GM12878 (cell line): ENCODE results near the gene FGD6. TPM values are rescaled to one million over a fixed set of nuclear protein-coding genes. Genes with fewer than 3 reads are reported as not detected.

Experiments used
- CHD1 ChIP-seq: IDR thresholded peaks from 2 replicates; pipeline ENCODE4 v1.6.1; 2012; ENCODE audit warnings: low read depth, low read length, improper control_type of control experiment
- CREM ChIP-seq: IDR thresholded peaks from 2 replicates; pipeline ENCODE4 v1.6.1; 2014; ENCODE audit warnings: antibody characterized with exemption, low read depth
- FOXK2 ChIP-seq: fragments of 450-650 bp; IDR thresholded peaks from 2 replicates; pipeline ENCODE4 v1.6.1; 2017; ENCODE audit warnings: mild to moderate bottlenecking, moderate library complexity
- RELA ChIP-seq: fragments of 450-650 bp; IDR thresholded peaks from 2 replicates; pipeline ENCODE4 v1.8.0; 2014; ENCODE audit warnings: borderline replicate concordance; ENCODE audit not compliant: partially characterized antibody
- SMAD1 ChIP-seq: fragments of 450-650 bp; IDR thresholded peaks from 2 replicates; pipeline ENCODE4 v1.6.1; 2018; ENCODE audit warnings: mild to moderate bottlenecking, low read depth; ENCODE audit not compliant: partially characterized antibody
- SP1 ChIP-seq: IDR thresholded peaks from one replicate; pipeline ENCODE4 v1.6.1; 2011; ENCODE audit warnings: low read depth, low read length
- SPI1 ChIP-seq: IDR thresholded peaks from 2 replicates; pipeline ENCODE4 v1.6.1; 2011; ENCODE audit warnings: low read depth, mild to moderate bottlenecking, low read length, moderate library complexity, borderline replicate concordance; ENCODE audit not compliant: insufficient read depth
- polyA plus RNA-seq, 11 experiments: library from polyadenylated mRNA; depleted of rRNA in 4 of 11; unstranded in 6 of 11; stranded (reverse) in 5 of 11; fragments of >200 nt; fragmentation: Nextera tagmentation in 4 of 11; fragmentation: Illumina TruSeq in 1 of 11; extraction: Ambion mirVana in 4 of 11; extraction: Trizol in 1 of 11; gene quantifications; 1 replicate in 1 of 11; 2 replicates in 10 of 11; pipeline versions ENCODE4 v1.2.1 to v1.2.3, GENCODE V29; 2011 to 2016; ENCODE audit warnings: inconsistent platforms in 2 of 11, missing spikeins in 2 of 11, low read depth in 1 of 11
- total RNA-seq, 4 experiments: library from RNA; depleted of rRNA in 3 of 4; stranded (reverse); fragments of >200 nt in 3 of 4; fragmentation: Illumina TruSeq in 1 of 4; extraction: Trizol in 1 of 4; gene quantifications; 2 replicates each; pipeline versions ENCODE4 v1.2.1 to v1.2.3, GENCODE V29; 2013 to 2021
- TF ChIP-seq, protein P1 (sequence below): fragments of 450-650 bp; IDR thresholded peaks from 2 replicates; pipeline ENCODE4 v1.6.1; 2017; ENCODE audit warnings: mild to moderate bottlenecking, moderate library complexity
- TF ChIP-seq, protein P2 (sequence below): fragments of 450-650 bp; IDR thresholded peaks from 2 replicates; pipeline ENCODE4 v1.6.1; 2016; ENCODE audit warnings: mild to moderate bottlenecking
- TF ChIP-seq, protein P3 (sequence below): fragments of 450-650 bp; IDR thresholded peaks from 2 replicates; pipeline ENCODE4 v1.6.1; 2016; ENCODE audit warnings: mild to moderate bottlenecking, moderate library complexity, borderline replicate concordance

Gene FGD6
- total and polyA plus RNA-seq, 10 of the 15 experiments (the other 5 are each of a cell fraction or from before 2014, with no cell fraction given): 2.4 to 15.5 (median 8.9) TPM

DNA sequence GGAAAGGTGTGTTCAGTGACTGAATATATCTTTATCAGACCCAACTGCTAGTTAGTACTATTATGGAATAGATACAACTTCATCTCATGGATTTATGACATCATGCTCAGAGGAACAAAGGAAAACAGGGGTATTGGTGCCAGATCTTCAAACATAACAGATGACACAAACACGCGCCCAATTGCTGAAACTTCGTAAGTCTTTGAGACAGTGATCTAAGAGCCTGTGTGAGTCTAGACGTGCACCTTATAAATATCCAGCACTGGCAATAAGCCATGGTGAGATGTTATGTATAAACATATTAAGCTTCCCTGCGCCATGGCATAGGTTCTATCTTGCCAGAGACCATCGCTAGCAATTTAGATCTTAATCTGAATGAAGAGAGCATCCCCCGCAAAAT, 101.6 kb downstream of the FGD6 start (continued):
- TF ChIP-seq FOXK2 (no peak), CHD1 (no peak), SMAD1 (no peak), SP1 (no peak), SPI1 (no peak), RELA (no peak), CREM (no peak)
- TF ChIP-seq, protein P1, sequence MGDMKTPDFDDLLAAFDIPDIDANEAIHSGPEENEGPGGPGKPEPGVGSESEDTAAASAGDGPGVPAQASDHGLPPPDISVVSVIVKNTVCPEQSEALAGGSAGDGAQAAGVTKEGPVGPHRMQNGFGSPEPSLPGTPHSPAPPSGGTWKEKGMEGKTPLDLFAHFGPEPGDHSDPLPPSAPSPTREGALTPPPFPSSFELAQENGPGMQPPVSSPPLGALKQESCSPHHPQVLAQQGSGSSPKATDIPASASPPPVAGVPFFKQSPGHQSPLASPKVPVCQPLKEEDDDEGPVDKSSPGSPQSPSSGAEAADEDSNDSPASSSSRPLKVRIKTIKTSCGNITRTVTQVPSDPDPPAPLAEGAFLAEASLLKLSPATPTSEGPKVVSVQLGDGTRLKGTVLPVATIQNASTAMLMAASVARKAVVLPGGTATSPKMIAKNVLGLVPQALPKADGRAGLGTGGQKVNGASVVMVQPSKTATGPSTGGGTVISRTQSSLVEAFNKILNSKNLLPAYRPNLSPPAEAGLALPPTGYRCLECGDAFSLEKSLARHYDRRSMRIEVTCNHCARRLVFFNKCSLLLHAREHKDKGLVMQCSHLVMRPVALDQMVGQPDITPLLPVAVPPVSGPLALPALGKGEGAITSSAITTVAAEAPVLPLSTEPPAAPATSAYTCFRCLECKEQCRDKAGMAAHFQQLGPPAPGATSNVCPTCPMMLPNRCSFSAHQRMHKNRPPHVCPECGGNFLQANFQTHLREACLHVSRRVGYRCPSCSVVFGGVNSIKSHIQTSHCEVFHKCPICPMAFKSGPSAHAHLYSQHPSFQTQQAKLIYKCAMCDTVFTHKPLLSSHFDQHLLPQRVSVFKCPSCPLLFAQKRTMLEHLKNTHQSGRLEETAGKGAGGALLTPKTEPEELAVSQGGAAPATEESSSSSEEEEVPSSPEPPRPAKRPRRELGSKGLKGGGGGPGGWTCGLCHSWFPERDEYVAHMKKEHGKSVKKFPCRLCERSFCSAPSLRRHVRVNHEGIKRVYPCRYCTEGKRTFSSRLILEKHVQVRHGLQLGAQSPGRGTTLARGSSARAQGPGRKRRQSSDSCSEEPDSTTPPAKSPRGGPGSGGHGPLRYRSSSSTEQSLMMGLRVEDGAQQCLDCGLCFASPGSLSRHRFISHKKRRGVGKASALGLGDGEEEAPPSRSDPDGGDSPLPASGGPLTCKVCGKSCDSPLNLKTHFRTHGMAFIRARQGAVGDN: no peak
- TF ChIP-seq, protein P2, sequence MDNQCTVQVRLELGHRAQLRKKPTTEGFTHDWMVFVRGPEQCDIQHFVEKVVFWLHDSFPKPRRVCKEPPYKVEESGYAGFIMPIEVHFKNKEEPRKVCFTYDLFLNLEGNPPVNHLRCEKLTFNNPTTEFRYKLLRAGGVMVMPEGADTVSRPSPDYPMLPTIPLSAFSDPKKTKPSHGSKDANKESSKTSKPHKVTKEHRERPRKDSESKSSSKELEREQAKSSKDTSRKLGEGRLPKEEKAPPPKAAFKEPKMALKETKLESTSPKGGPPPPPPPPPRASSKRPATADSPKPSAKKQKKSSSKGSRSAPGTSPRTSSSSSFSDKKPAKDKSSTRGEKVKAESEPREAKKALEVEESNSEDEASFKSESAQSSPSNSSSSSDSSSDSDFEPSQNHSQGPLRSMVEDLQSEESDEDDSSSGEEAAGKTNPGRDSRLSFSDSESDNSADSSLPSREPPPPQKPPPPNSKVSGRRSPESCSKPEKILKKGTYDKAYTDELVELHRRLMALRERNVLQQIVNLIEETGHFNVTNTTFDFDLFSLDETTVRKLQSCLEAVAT: no peak
- TF ChIP-seq, protein P3, sequence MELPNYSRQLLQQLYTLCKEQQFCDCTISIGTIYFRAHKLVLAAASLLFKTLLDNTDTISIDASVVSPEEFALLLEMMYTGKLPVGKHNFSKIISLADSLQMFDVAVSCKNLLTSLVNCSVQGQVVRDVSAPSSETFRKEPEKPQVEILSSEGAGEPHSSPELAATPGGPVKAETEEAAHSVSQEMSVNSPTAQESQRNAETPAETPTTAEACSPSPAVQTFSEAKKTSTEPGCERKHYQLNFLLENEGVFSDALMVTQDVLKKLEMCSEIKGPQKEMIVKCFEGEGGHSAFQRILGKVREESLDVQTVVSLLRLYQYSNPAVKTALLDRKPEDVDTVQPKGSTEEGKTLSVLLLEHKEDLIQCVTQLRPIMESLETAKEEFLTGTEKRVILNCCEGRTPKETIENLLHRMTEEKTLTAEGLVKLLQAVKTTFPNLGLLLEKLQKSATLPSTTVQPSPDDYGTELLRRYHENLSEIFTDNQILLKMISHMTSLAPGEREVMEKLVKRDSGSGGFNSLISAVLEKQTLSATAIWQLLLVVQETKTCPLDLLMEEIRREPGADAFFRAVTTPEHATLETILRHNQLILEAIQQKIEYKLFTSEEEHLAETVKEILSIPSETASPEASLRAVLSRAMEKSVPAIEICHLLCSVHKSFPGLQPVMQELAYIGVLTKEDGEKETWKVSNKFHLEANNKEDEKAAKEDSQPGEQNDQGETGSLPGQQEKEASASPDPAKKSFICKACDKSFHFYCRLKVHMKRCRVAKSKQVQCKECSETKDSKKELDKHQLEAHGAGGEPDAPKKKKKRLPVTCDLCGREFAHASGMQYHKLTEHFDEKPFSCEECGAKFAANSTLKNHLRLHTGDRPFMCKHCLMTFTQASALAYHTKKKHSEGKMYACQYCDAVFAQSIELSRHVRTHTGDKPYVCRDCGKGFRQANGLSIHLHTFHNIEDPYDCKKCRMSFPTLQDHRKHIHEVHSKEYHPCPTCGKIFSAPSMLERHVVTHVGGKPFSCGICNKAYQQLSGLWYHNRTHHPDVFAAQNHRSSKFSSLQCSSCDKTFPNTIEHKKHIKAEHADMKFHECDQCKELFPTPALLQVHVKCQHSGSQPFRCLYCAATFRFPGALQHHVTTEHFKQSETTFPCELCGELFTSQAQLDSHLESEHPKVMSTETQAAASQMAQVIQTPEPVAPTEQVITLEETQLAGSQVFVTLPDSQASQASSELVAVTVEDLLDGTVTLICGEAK: no peak
